Kidney (tissue), 14 donors: Measurements from ENCODE around the gene SLC49A3. TPM values are rescaled to one million over a fixed set of nuclear protein-coding genes. Genes with fewer than 3 reads are reported as not detected.
A peak's percentile ranks its signal among the peaks of the same experiment; 100 is the strongest.

Source experiments
- DNase-seq, 5 donors: peaks; one replicate each; pipeline ENCODE4 v3.0.0-alpha.2; 2013 to 2020
- FAIRE-seq: peaks from 2 replicates; lab custom pipeline; 2012; peaks lifted over from hg19 to GRCh38; lab: Jason Lieb, UNC
- H3K27ac ChIP-seq, 2 donors: one replicate each; pipeline ENCODE4 v1.7.0; 2013; ENCODE audit warnings: low read depth in 2 of 2, low read length in 2 of 2, inconsistent platforms in 1 of 2
- H3K27me3 ChIP-seq: one replicate; pipeline ENCODE4 v1.7.1; 2013; ENCODE audit warnings: low read length, inconsistent platforms; ENCODE audit not compliant: control insufficient read depth, insufficient read depth
- H3K36me3 ChIP-seq, 3 donors: one replicate each; pipeline versions ENCODE4 v1.7.0 to v1.7.1; 2013; ENCODE audit warnings: low read length in 3 of 3, control low read depth in 1 of 3, inconsistent platforms in 1 of 3; ENCODE audit not compliant: insufficient read depth in 3 of 3, control insufficient read depth in 2 of 3
- H3K4me1 ChIP-seq, 3 donors: one replicate each; pipeline versions ENCODE4 v1.7.0 to v1.7.1; 2013; ENCODE audit warnings: low read length in 3 of 3, inconsistent platforms in 1 of 3, low read depth in 1 of 3; ENCODE audit not compliant: control insufficient read depth in 2 of 3, insufficient read depth in 2 of 3
- H3K4me3 ChIP-seq, 3 donors: one replicate each; pipeline versions ENCODE4 v1.7.0 to v1.8.1; 2013; ENCODE audit warnings: low read length in 3 of 3, control low read depth in 1 of 3, inconsistent platforms in 1 of 3
- H3K9ac ChIP-seq, 3 donors: one replicate each; pipeline versions ENCODE4 v1.7.0 to v1.7.1; 2013; ENCODE audit warnings: low read length in 3 of 3, control low read depth in 1 of 3, inconsistent platforms in 1 of 3
- H3K9me3 ChIP-seq, 3 donors: one replicate each; pipeline versions ENCODE4 v1.7.0 to v1.7.1; 2013; ENCODE audit warnings: low read length in 3 of 3, control low read depth in 1 of 3, inconsistent platforms in 1 of 3; ENCODE audit not compliant: control insufficient read depth in 2 of 3, insufficient read depth in 1 of 3
- CTCF ChIP-seq: IDR thresholded peaks from 3 replicates; pipeline ENCODE4 v1.5.1; 2012; ENCODE audit warnings: mild to moderate bottlenecking, moderate library complexity, borderline replicate concordance; ENCODE audit not compliant: insufficient read depth; ENCODE audit errors: extremely low read depth
- intact Hi-C: fragments of 100-400 bp; cut with DNase I; formaldehyde crosslinking; loops from one replicate; pipeline ENCODE4 v1.11.1; 2022
- polyA plus RNA-seq: library from polyadenylated mRNA; stranded (reverse); fragments of 350-450 nt; fragmentation: Illumina TruSeq; extraction: RNeasy Lipid Tissue Mini Kit (QIAGEN cat#74804); gene quantifications from one replicate; pipeline ENCODE4 v1.2.3, GENCODE V29; 2014; ENCODE audit warnings: low read depth, low replicate concordance; ENCODE audit not compliant: insufficient read depth
- total RNA-seq: library from RNA; stranded (reverse); fragmentation: NEBNext Ultra II Directional; extraction: Animal tissue kit (Norgen Biotek cat#: 25700); gene quantifications from one replicate; pipeline ENCODE4 v1.2.1, GENCODE V29; 2021
- donor health status: control.
- donor health status: control.
- donor health status: control.
- donor health status: control.
- donor health status: control.
- donor health status: DM: yes; HTN: yes; CAD: no.
- donor health status: Normal renal cell carcinoma (clear cell type).

The SLC49A3 gene
- total and polyA plus RNA-seq, 2 donors from 2014 or later, result 12.6 to 18.2 TPM

GRCh38 chr4:710916-711315 lies 22.0 kb upstream of the SLC49A3 start:
- Histone ChIP-seq H3K27ac (no peak overlapping the region), H3K4me1 (peaks cover 0 to 20% (median 0%) of the 10 kb centered on the region in 3 donors), H3K36me3 (no peaks in the 10 kb centered on the region), H3K4me3 (no peak overlapping the region), H3K9me3 (no peaks in the 10 kb centered on the region), H3K9ac (no peak overlapping the region), H3K27me3 (no peaks in the 10 kb centered on the region)
- TF ChIP-seq CTCF, result no peak
- intact Hi-C loops, result no loop called here
- FAIRE-seq (no peak), DNase-seq (no peak)

DNA sequence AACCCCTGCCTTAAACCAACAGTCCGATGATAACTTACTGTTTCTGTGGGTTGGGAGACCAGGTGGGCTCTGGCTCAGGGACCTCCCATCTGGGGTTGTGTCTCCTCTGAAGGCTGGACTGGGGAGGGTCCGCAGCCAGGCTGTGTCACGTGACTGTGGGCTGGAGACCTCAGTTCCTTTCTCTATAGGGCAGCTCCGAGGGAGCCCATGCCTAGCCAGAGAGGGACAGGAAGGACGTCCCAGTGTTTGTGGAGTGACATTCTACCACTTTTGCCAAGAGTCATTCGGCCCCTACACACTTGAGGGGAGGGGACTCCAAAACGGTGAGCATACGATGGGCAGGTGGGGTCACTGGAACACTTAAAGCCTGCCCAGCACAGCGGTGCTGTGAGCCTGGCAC lies 21.2 kb upstream of the SLC49A3 start:
- H3K36me3 ChIP-seq, result no peaks in the 10 kb centered on the region
- FAIRE-seq (no peak), DNase-seq (no peak)
- no peaks in the 10 kb centered on the region for H3K27me3 ChIP-seq
- intact Hi-C loops, result no loop called here
- H3K27ac ChIP-seq, result no peak overlapping the region
- no peak overlapping the region for H3K9ac ChIP-seq
- H3K4me3 ChIP-seq, result no peak overlapping the region
- peaks cover 0 to 22% (median 0%) of the 10 kb centered on the region in 3 donors for H3K4me1 ChIP-seq
- TF ChIP-seq CTCF, result no peak
- H3K9me3 ChIP-seq, result no peaks in the 10 kb centered on the region

DNA sequence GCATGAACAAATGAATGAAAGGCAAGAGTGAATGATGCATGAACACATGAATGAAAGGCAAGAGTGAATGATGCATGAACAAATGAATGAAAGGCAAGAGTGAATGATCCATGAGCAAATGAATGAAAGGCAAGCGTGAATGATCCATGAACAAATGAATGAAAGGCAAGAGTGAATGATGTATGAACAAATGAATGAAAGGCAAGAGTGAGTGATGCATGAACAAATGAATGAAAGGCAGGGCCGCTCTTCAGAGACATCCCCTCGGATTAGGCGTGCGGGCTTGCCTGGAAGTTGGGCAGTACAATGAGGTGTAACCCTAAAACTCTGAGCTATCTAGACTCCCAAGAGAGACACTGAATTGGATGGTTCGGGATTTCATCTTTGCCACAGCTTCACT lies 20.4 kb upstream of the SLC49A3 start:
- intact Hi-C loops, result no loop called here
- no peak overlapping the region for H3K4me3 ChIP-seq
- no peak overlapping the region for H3K27ac ChIP-seq
- H3K36me3 ChIP-seq, result no peaks in the 10 kb centered on the region
- TF ChIP-seq CTCF, result no peak
- H3K4me1 ChIP-seq, result peaks cover 0 to 25% (median 0%) of the 10 kb centered on the region in 3 donors
- no peak overlapping the region for H3K9ac ChIP-seq
- DNase-seq, result no peak
- FAIRE-seq, result no peak
- H3K9me3 ChIP-seq, result no peaks in the 10 kb centered on the region
- no peaks in the 10 kb centered on the region for H3K27me3 ChIP-seq

DNA sequence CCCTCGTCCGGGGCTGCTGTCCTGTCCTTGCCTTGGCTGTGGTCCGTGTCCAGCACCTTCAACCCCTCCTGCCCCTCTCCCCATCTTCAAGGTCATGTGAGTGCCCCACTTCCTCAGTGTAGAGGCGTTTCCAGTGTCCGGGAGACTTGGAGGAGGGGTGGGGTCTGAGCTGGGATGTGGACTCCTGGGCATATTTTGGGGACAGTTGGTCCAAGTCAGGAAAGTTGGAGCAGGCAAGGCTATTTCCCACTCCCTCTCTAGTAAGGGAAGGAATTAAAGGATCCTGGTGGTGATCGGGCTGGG lies 19.6 kb upstream of the SLC49A3 start:
- peak overlapping the region in 2 of 3 donors; percentile 12 to 21 for H3K4me3 ChIP-seq
- intact Hi-C loops, result no loop called here

More for the DNA sequence above, 19.6 kb upstream of the SLC49A3 start:
- Histone ChIP-seq H3K27ac (no peak overlapping the region), H3K9ac (no peak overlapping the region), H3K9me3 (no peaks in the 10 kb centered on the region), H3K27me3 (no peaks in the 10 kb centered on the region), H3K4me1 (peaks cover 0 to 25% (median 0%) of the 10 kb centered on the region in 3 donors), H3K36me3 (no peaks in the 10 kb centered on the region)
- no peak for TF ChIP-seq CTCF
- no peak for FAIRE-seq
- DNase-seq, result no peak
